Heart right ventricle (tissue), 16 donors: ENCODE measurements around the gene KRT81. TPM values are rescaled to one million over a fixed set of nuclear protein-coding genes. Genes with fewer than 3 reads are reported as not detected.

Experiments used
- ATAC-seq, 8 donors: fragments of 200-7000 bp; cut with Tn5 transposase; one replicate each; pipeline ENCODE4 v1.9.1; 2020; ENCODE audit warnings: mild to moderate bottlenecking in 8 of 8, moderate library complexity in 8 of 8, moderate number of reproducible peaks in 1 of 8
- DNase-seq, 2 donors: peaks; one replicate each; pipeline ENCODE4 v3.0.0-alpha.2; 2020
- H3K27ac ChIP-seq, 10 donors: fragments of 200-600 bp; sonication (generic) in 2 of 10; one replicate each; pipeline versions ENCODE4 v1.5.0 to v1.8.0; 2020 to 2022; ENCODE audit warnings: mild to moderate bottlenecking in 3 of 10
- H3K27me3 ChIP-seq, 7 donors: fragments of 200-600 bp; one replicate each; pipeline ENCODE4 v1.8.0; 2021 to 2022; ENCODE audit warnings: mild to moderate bottlenecking in 2 of 7
- H3K36me3 ChIP-seq, 9 donors: fragments of 200-600 bp; sonication (generic) in 1 of 9; one replicate each; pipeline versions ENCODE4 v1.5.0 to v1.8.0; 2020 to 2022; ENCODE audit warnings: mild to moderate bottlenecking in 2 of 9
- H3K4me1 ChIP-seq, 9 donors: fragments of 200-600 bp; sonication (generic) in 1 of 9; one replicate each; pipeline versions ENCODE4 v1.5.0 to v1.8.0; 2020 to 2022; ENCODE audit warnings: mild to moderate bottlenecking in 4 of 9
- H3K4me3 ChIP-seq, 10 donors: fragments of 200-600 bp; sonication (generic) in 2 of 10; one replicate each; pipeline versions ENCODE4 v1.5.0 to v1.8.0; 2020 to 2022; ENCODE audit warnings: mild to moderate bottlenecking in 7 of 10, moderate library complexity in 2 of 10
- H3K9me3 ChIP-seq, 11 donors: fragments of 200-600 bp in 10 of 11; sonication (generic) in 2 of 11; one replicate each; pipeline versions ENCODE4 v1.5.0 to v1.8.0; 2013 to 2022; ENCODE audit warnings: mild to moderate bottlenecking in 2 of 11, control low read depth in 1 of 11, moderate library complexity in 1 of 11
- WGBS, 2 donors: extraction: QIAGEN DNeasy Blood & Tissue Kit; methylation state at CpG; one replicate each; pipeline ENCODE4 v1.1.7; 2013; ENCODE audit warnings: inconsistent platforms in 1 of 2; 5-methylcytosine and 5-hydroxymethylcytosine counted together
- intact Hi-C, 10 donors: fragments of 100-400 bp; cut with DNase I; formaldehyde crosslinking; loops; one replicate each; pipeline versions ENCODE4 v1.11.1 to v1.14.2; 2022
- polyA plus RNA-seq, 2 donors: library from polyadenylated mRNA; stranded (reverse); fragments of 200-250 nt; gene quantifications; one replicate each; pipeline ENCODE4 v1.2.3, GENCODE V29; 2013
- total RNA-seq, 10 donors: library from RNA; stranded (reverse); fragmentation: NEBNext Ultra II Directional in 3 of 10; extraction: Animal tissue kit (Norgen Biotek cat#: 25700) in 3 of 10; gene quantifications; one replicate each; pipeline versions ENCODE4 v1.2.1 to v1.2.4, GENCODE V29; 2021 to 2023
- TF ChIP-seq, protein P1 (sequence below), 9 donors: fragments of 200-600 bp; sonication (generic) in 2 of 9; IDR thresholded peaks; one replicate each; pipeline versions ENCODE4 v1.5.0 to v1.8.0; 2021 to 2022; ENCODE audit warnings: antibody characterized with exemption in 9 of 9, mild to moderate bottlenecking in 5 of 9, moderate library complexity in 1 of 9
- donor health status: Arrhythmogenic right ventricular cardiomyopathy.
- donor health status: ischemic (EF 13 %, LVEDD 7.1; RV severe dilation, severe dysfunction).
- donor health status: healthy with polysubstance abuse.
- donor health status: DM: no; HTN: yes; CAD: no.
- donor health status: DM: no; HTN: no; CAD: no.
- donor health status: ischemic (EF 25% LVEDD 6.9; RV normal size, moderate dysfunction).
- donor health status: ischemic (EF 25% LVEDD 5.7; RV mildly dilated, moderate dysfunction).
- donor health status: healthy.
- donor health status: DM: yes; HTN: yes; CAD: no.
- donor health status: Ischemic cardiomyopathy.
- donor health status: ischemic (EF 35%, LVEDD 5.7; RV mildly dilated, moderate dysfunction).
- donor health status: nonischemic (EF 11% LVEDD 7.7; RV severe dilation, severe dysfunction).
- donor health status: DM: yes; HTN: yes; CAD: no.
- donor health status: PGD.
- donor health status: ischemic (EF 29% LVEDD 5.4; RV normal size, mild dysfunction).
- donor health status: nonischemic (EF 23%, LVEDD 6.1; RV moderate dilation, normal function).

KRT81 gene
- total and polyA plus RNA-seq, 12 donors: not detected

DNA sequence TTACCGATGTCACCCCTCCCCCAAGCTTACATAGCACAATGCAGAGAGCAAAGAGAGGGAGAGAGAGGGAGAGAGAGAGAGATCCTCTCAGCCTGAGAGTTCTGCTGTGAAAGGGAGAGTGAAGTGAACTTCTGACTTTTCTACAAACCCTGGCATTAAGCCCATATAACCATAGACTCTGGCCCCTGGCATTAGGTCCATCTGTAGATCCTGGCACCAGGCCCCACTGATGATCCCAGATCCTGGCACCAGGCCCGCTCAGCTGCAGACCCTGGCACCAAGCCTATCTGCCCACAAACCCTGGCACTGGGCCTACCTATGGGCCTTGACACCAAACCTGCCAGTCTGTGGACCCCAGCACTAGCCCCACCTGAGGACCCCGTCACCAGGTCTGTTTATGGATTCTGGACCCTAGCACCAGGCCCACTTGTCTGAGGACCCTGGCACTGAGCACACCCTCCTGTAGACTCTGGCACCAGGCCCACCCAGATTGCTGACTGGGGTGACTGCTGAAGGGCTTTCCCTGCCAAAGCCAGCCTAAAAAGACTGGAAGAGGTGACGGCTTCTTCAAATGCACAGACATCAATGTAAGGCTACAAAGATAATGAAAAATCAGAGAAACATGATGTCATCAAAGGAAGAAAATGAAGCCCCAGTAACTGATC is 44.4 kb upstream of the KRT81 start:
- H3K27me3 ChIP-seq: peaks cover 0 to 37% (median 15%) of the 10 kb centered on the region in 7 donors
- TF ChIP-seq, protein P1, sequence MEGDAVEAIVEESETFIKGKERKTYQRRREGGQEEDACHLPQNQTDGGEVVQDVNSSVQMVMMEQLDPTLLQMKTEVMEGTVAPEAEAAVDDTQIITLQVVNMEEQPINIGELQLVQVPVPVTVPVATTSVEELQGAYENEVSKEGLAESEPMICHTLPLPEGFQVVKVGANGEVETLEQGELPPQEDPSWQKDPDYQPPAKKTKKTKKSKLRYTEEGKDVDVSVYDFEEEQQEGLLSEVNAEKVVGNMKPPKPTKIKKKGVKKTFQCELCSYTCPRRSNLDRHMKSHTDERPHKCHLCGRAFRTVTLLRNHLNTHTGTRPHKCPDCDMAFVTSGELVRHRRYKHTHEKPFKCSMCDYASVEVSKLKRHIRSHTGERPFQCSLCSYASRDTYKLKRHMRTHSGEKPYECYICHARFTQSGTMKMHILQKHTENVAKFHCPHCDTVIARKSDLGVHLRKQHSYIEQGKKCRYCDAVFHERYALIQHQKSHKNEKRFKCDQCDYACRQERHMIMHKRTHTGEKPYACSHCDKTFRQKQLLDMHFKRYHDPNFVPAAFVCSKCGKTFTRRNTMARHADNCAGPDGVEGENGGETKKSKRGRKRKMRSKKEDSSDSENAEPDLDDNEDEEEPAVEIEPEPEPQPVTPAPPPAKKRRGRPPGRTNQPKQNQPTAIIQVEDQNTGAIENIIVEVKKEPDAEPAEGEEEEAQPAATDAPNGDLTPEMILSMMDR (IDR thresholded peaks at IDR 0.05): no peak
- H3K4me3 ChIP-seq: no peak overlapping the region
- H3K9me3 ChIP-seq: peaks cover 0 to 28% (median 10%) of the 10 kb centered on the region in 11 donors
- H3K27ac ChIP-seq: no peak overlapping the region
- ATAC-seq (no peak), DNase-seq (no peak)
- intact Hi-C loops: no loop called here
- H3K36me3 ChIP-seq: no peaks in the 10 kb centered on the region
- WGBS, 2 donors: 72 to 78% methylated on average over 4 of the region's 4 CpGs
- no peaks in the 10 kb centered on the region for H3K4me1 ChIP-seq

DNA sequence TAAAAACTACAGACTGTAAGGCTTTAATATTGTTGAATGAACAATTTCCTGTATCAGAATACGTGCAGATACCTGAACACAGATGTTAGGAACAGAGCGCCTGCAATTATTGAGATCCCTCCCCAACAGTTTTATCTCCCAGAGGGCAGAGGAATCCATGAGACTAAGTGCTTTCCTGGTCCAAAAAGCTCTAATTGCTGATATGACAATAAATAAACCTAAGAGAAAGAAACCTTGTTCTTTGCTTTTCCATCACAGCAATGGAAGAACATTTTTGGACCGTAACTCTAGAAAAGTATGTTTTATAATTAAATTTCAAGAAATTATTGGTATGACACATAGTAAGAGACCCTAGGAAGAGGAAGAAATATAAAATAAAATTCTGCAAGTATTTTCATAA is 42.9 kb upstream of the KRT81 start:
- no peaks in the 10 kb centered on the region for H3K36me3 ChIP-seq
- no peaks in the 10 kb centered on the region for H3K4me1 ChIP-seq
- no peak for ATAC-seq
- no peak for DNase-seq
- H3K9me3 ChIP-seq: peaks cover 0 to 28% (median 10%) of the 10 kb centered on the region in 11 donors
- TF ChIP-seq, protein P1 (IDR thresholded peaks at IDR 0.05): no peak
- H3K27ac ChIP-seq: no peak overlapping the region
- H3K4me3 ChIP-seq: no peak overlapping the region
- WGBS, 2 donors: 82 to 85% methylated on average over 3 of the region's 3 CpGs
- peaks cover 0 to 36% (median 15%) of the 10 kb centered on the region in 7 donors for H3K27me3 ChIP-seq
- intact Hi-C loops: no loop called here

DNA sequence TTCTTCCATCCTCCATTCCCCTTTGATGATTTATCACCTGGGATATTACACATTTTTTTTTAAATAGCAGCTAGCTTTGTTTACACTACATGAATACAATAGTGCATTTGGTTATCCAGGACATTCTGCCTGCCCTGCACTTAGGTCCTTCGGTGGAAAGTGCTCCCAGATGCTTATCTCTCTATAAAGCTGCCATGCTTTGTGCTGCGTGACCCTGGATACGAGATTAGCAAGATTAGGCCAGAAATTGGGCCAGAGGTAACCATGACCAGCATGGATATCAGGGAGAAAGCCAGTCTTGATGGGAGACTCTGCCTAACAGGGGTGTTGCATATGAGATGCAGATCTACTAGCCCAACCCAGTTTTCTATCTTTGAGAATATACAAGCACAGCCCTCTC is 42.0 kb upstream of the KRT81 start:
- 64 to 68% methylated on average over 3 of the region's 3 CpGs for WGBS, 2 donors
- no peak overlapping the region for H3K27ac ChIP-seq
- TF ChIP-seq, protein P1 (IDR thresholded peaks at IDR 0.05): no peak

DNA sequence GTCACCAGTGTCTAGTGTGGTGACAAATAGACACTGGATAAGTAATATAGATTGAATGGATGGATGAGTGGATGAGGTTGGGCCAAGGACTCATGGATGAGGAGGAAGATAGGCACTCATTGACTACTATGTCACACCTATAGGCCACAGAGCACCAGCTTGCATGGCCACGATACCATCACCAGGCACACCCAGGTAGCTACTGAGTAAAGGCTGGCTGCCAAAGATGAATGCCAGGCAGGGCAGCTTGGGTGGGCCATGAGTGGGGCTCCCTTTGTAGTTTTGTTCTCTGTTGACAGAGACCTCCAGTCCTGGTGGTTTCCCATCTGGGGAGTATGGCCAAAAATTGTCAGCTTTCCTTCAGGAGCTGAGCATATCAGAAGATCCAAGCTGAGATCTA is 41.0 kb upstream of the KRT81 start:
- DNase-seq (no peak), ATAC-seq (no peak)
- no peaks in the 10 kb centered on the region for H3K36me3 ChIP-seq
- H3K9me3 ChIP-seq: peaks cover 0 to 20% (median 10%) of the 10 kb centered on the region in 11 donors
- 89% methylated on average over 1 of the region's 1 CpG for WGBS, 2 donors
- H3K4me1 ChIP-seq: no peaks in the 10 kb centered on the region
- TF ChIP-seq, protein P1 (IDR thresholded peaks at IDR 0.05): no peak
- intact Hi-C loops: no loop called here
- H3K27me3 ChIP-seq: peaks cover 0 to 40% (median 20%) of the 10 kb centered on the region in 7 donors
- no peak overlapping the region for H3K27ac ChIP-seq
- H3K4me3 ChIP-seq: no peak overlapping the region

More for the DNA sequence above, 42.0 kb upstream of the KRT81 start:
- no peaks in the 10 kb centered on the region for H3K36me3 ChIP-seq
- no peak overlapping the region for H3K4me3 ChIP-seq
- no peaks in the 10 kb centered on the region for H3K4me1 ChIP-seq
- H3K27me3 ChIP-seq: peaks cover 0 to 40% (median 20%) of the 10 kb centered on the region in 7 donors
- DNase-seq (no peak), ATAC-seq (no peak)
- intact Hi-C loops: no loop called here
- peaks cover 0 to 28% (median 10%) of the 10 kb centered on the region in 11 donors for H3K9me3 ChIP-seq
